BE2C (cell line): ENCODE data around the gene CDH15.

ENCODE experiments used
- DNase-seq: peaks from one replicate; pipeline ENCODE4 v3.0.0-alpha.2; 2020
- H3K27me3 ChIP-seq: fragments of 250-450 bp; sonication (Bioruptor Pico); 2 replicates; pipeline ENCODE4 v1.5.1; 2020; ENCODE audit warnings: mild to moderate bottlenecking
- H3K36me3 ChIP-seq: fragments of 250-450 bp; sonication (Bioruptor Pico); 2 replicates; pipeline ENCODE4 v1.5.1; 2020; ENCODE audit warnings: mild to moderate bottlenecking
- H3K4me1 ChIP-seq: fragments of 250-450 bp; sonication (Bioruptor Pico); 2 replicates; pipeline ENCODE4 v1.5.1; 2020
- H3K4me3 ChIP-seq: 2 replicates; pipeline ENCODE4 v1.5.1; 2011; ENCODE audit warnings: low read depth, low read length
- H3K9me3 ChIP-seq: fragments of 250-450 bp; sonication (Bioruptor Pico); 2 replicates; pipeline ENCODE4 v1.5.1; 2020
- CTCF ChIP-seq: IDR thresholded peaks from 2 replicates; pipeline ENCODE4 v1.5.1; 2012; ENCODE audit warnings: mild to moderate bottlenecking, low read depth, low read length

The CDH15 gene

GRCh38 chr16:89198417-89199240 lies 27.1 kb downstream of the CDH15 start:
- TF ChIP-seq CTCF = no peak
- Histone ChIP-seq H3K36me3 (no peaks in the 10 kb centered on the region), H3K27me3 (peaks cover 42% of the 10 kb centered on the region), H3K4me1 (no peaks in the 10 kb centered on the region), H3K4me3 (no peak overlapping the region), H3K9me3 (peaks cover 3% of the 10 kb centered on the region; the same call in 1 of the 2 replicates)
- no peak for DNase-seq

GRCh38 chr16:89199241-89200123 lies 27.9 kb downstream of the CDH15 start:
- H3K4me1 ChIP-seq = no peaks in the 10 kb centered on the region
- H3K36me3 ChIP-seq = no peaks in the 10 kb centered on the region
- TF ChIP-seq CTCF = no peak
- H3K4me3 ChIP-seq = no peak overlapping the region
- peaks cover 3% of the 10 kb centered on the region; the same call in 1 of the 2 replicates for H3K9me3 ChIP-seq
- no peak for DNase-seq
- H3K27me3 ChIP-seq = peaks cover 51% of the 10 kb centered on the region

GRCh38 chr16:89200124-89200849 lies 28.7 kb downstream of the CDH15 start, which contains the start of gene SLC22A31:
Gene SLC22A31 (minus strand): TSS chr16:89200537. CDS start chr16:89200501, 36 bp downstream.
- no peak for TF ChIP-seq CTCF
- DNase-seq = no peak
- Histone ChIP-seq H3K9me3 (peaks cover 3% of the 10 kb centered on the region; the same call in 1 of the 2 replicates), H3K4me3 (no peak within 1 kb of the TSS), H3K36me3 (no peaks in the 10 kb centered on the region), H3K4me1 (no peaks in the 10 kb centered on the region), H3K27me3 (peaks cover 58% of the 10 kb centered on the region)

GRCh38 chr16:89200850-89201411 lies 29.4 kb downstream of the CDH15 start:
- H3K27me3 ChIP-seq = peaks cover 62% of the 10 kb centered on the region
- H3K4me3 ChIP-seq = no peak overlapping the region
- no peaks in the 10 kb centered on the region for H3K36me3 ChIP-seq
- H3K9me3 ChIP-seq = peaks cover 3% of the 10 kb centered on the region; the same call in 1 of the 2 replicates
- DNase-seq = no peak
- H3K4me1 ChIP-seq = no peaks in the 10 kb centered on the region
- TF ChIP-seq CTCF = no peak

- Histone ChIP-seq H3K4me1 (no peaks in the 10 kb centered on the region), H3K4me3 (no peak overlapping the region), H3K27me3 (peaks cover 69% of the 10 kb centered on the region), H3K36me3 (no peaks in the 10 kb centered on the region), H3K9me3 (peaks cover 3% of the 10 kb centered on the region; the same call in 1 of the 2 replicates)
- no peak for TF ChIP-seq CTCF
- DNase-seq = peak; percentile 91
Measured at GRCh38 chr16:89201439-89202377, 30.2 kb downstream of the CDH15 start.
